Endodermal cell (in vitro differentiated cells): ENCODE results near the gene HLA-DQA1. TPM values are rescaled to one million over a fixed set of nuclear protein-coding genes. Genes with fewer than 3 reads are reported as not detected.

ENCODE experiments used
- DNase-seq: peaks from one replicate; pipeline ENCODE4 v3.0.0-alpha.2; 2017
- H3K27ac ChIP-seq: 2 replicates; pipeline ENCODE4 v1.5.1; 2013; ENCODE audit warnings: mild to moderate bottlenecking, low read depth, low read length, moderate library complexity
- H3K27me3 ChIP-seq: 2 replicates; pipeline ENCODE4 v1.6.1; 2013; ENCODE audit warnings: mild to moderate bottlenecking, low read length, moderate library complexity; ENCODE audit not compliant: insufficient read depth, control insufficient read depth, poor library complexity, severe bottlenecking
- H3K36me3 ChIP-seq: 2 replicates; pipeline ENCODE4 v1.7.0; 2013; ENCODE audit warnings: mild to moderate bottlenecking, low read length, moderate library complexity; ENCODE audit not compliant: control insufficient read depth, insufficient read depth
- H3K4me1 ChIP-seq: one replicate; pipeline ENCODE4 v1.7.0; 2013; ENCODE audit warnings: low read length; ENCODE audit not compliant: control insufficient read depth, insufficient read depth
- H3K4me3 ChIP-seq: 2 replicates; pipeline ENCODE4 v1.5.1; 2013; ENCODE audit warnings: mild to moderate bottlenecking, low read length, moderate library complexity
- H3K9ac ChIP-seq: 2 replicates; pipeline ENCODE4 v1.6.1; 2013; ENCODE audit warnings: mild to moderate bottlenecking, low read length, moderate library complexity; ENCODE audit not compliant: poor library complexity, severe bottlenecking; ENCODE audit errors: extremely low read depth
- H3K9me3 ChIP-seq: 2 replicates; pipeline ENCODE4 v1.6.1; 2013; ENCODE audit warnings: mild to moderate bottlenecking, low read length, moderate library complexity; ENCODE audit not compliant: control insufficient read depth
- H3K27ac Mint-ChIP-seq: 2 replicates; pipeline ENCODE4 v1.8.0; 2020; ENCODE audit warnings: mixed read lengths
- H3K27me3 Mint-ChIP-seq: 2 replicates; pipeline ENCODE4 v1.8.0; 2021; ENCODE audit warnings: mild to moderate bottlenecking, mixed read lengths; ENCODE audit not compliant: insufficient read depth
- H3K36me3 Mint-ChIP-seq: 2 replicates; pipeline ENCODE4 v1.8.0; 2020; ENCODE audit warnings: low read depth, mixed read lengths
- H3K4me1 Mint-ChIP-seq: 2 replicates; pipeline ENCODE4 v1.8.0; 2020; ENCODE audit warnings: mixed read lengths
- H3K4me3 Mint-ChIP-seq: 2 replicates; pipeline ENCODE4 v1.8.0; 2020; ENCODE audit warnings: mild to moderate bottlenecking, moderate library complexity, mixed read lengths
- H3K9me3 Mint-ChIP-seq: 2 replicates; pipeline ENCODE4 v1.8.0; 2020; ENCODE audit warnings: mild to moderate bottlenecking, mixed read lengths
- CTCF ChIP-seq: fragments of 200-600 bp; sonication (generic); conservative IDR thresholded peaks from 2 replicates; pipeline ENCODE4 v1.5.0; 2021; ENCODE audit warnings: antibody characterized with exemption, mild to moderate bottlenecking
- WGBS, 2 experiments: methylation state at CpG; one replicate each; pipeline versions ENCODE4 v1.1.5 to v1.1.7; 2013; ENCODE audit warnings: missing lambda C conversion rate in 2 of 2, mixed read lengths in 1 of 2; ENCODE audit not compliant: insufficient coverage in 1 of 2, insufficient read length in 1 of 2; 5-methylcytosine and 5-hydroxymethylcytosine counted together
- total RNA-seq, 2 donors: library from RNA; stranded (reverse); fragmentation: NEBNext Ultra II Directional in 1 of 2; extraction: Animal tissue kit (Norgen Biotek cat#: 25700) in 1 of 2; gene quantifications; 2 replicates in 1 of 2; 3 replicates in 1 of 2; pipeline ENCODE4 v1.2.1, GENCODE V29; 2021

Gene HLA-DQA1
- total RNA-seq, 2 donors from 2014 or later = 0.97 TPM; not detected in 1

- peaks cover 3% of the 10 kb centered on the region for H3K4me1 Mint-ChIP-seq
- Histone ChIP-seq H3K9ac (no peak overlapping the region), H3K9me3 (no peaks in the 10 kb centered on the region), H3K27ac (no peak overlapping the region), H3K4me1 (no peaks in the 10 kb centered on the region), H3K36me3 (no peaks in the 10 kb centered on the region), H3K27me3 (no peaks in the 10 kb centered on the region), H3K4me3 (no peak overlapping the region)
- peak; percentile 88 for DNase-seq
- peak; percentile 88 for TF ChIP-seq CTCF
- WGBS, 2 experiments = 29 to 69% methylated on average over 1 of the region's 1 CpG
- peaks cover 2% of the 10 kb centered on the region for H3K9me3 Mint-ChIP-seq
- H3K27ac Mint-ChIP-seq = no peak overlapping the region
- no peaks in the 10 kb centered on the region for H3K36me3 Mint-ChIP-seq
- no peak overlapping the region for H3K4me3 Mint-ChIP-seq
- H3K27me3 Mint-ChIP-seq = no peaks in the 10 kb centered on the region
Observed at GRCh38 chr6:32622545-32623401, 14.4 kb upstream of the HLA-DQA1 start.

GRCh38 chr6:32623693-32624092, 13.5 kb upstream of the HLA-DQA1 start:
- no peaks in the 10 kb centered on the region for H3K36me3 Mint-ChIP-seq
- H3K4me1 Mint-ChIP-seq = peaks cover 3% of the 10 kb centered on the region
- H3K4me3 Mint-ChIP-seq = no peak overlapping the region
- H3K4me1 ChIP-seq = no peaks in the 10 kb centered on the region
- no peak for DNase-seq
- H3K4me3 ChIP-seq = no peak overlapping the region
- no peak overlapping the region for H3K27ac Mint-ChIP-seq
- H3K36me3 ChIP-seq = no peaks in the 10 kb centered on the region
- no peaks in the 10 kb centered on the region for H3K27me3 Mint-ChIP-seq
- no peak for TF ChIP-seq CTCF
- no peak overlapping the region for H3K27ac ChIP-seq
- H3K9ac ChIP-seq = no peak overlapping the region
- peaks cover 1% of the 10 kb centered on the region for H3K9me3 Mint-ChIP-seq
- H3K27me3 ChIP-seq = no peaks in the 10 kb centered on the region
- H3K9me3 ChIP-seq = no peaks in the 10 kb centered on the region

GRCh38 chr6:32624565-32624964, 12.6 kb upstream of the HLA-DQA1 start:
- 100% methylated on average over 2 of the region's 3 CpGs; no CpG with 5 or more reads in 1 of the 2 experiments for WGBS, 2 experiments
- H3K36me3 Mint-ChIP-seq = no peaks in the 10 kb centered on the region
- H3K27me3 ChIP-seq = no peaks in the 10 kb centered on the region
- no peak overlapping the region for H3K4me3 ChIP-seq
- H3K27me3 Mint-ChIP-seq = no peaks in the 10 kb centered on the region
- no peaks in the 10 kb centered on the region for H3K4me1 ChIP-seq
- H3K9me3 Mint-ChIP-seq = no peaks in the 10 kb centered on the region
- no peak overlapping the region for H3K27ac ChIP-seq
- no peaks in the 10 kb centered on the region for H3K9me3 ChIP-seq
- TF ChIP-seq CTCF = no peak
- H3K27ac Mint-ChIP-seq = no peak overlapping the region
- no peak overlapping the region for H3K9ac ChIP-seq
- DNase-seq = no peak
- no peaks in the 10 kb centered on the region for H3K36me3 ChIP-seq
- peaks cover 3% of the 10 kb centered on the region for H3K4me1 Mint-ChIP-seq
- H3K4me3 Mint-ChIP-seq = no peak overlapping the region
